ENCODE results near the gene SCARB1. TPM values are rescaled to one million over a fixed set of nuclear protein-coding genes. Genes with fewer than 3 reads are reported as not detected.
A peak's percentile ranks its signal among the peaks of the same experiment; 100 is the strongest.

Gene SCARB1
- total and polyA plus RNA-seq, 2 experiments from 2014 or later, result 2.2 to 5.2 TPM

GRCh38 chr12:124765581-124766489 lies 97.8 kb downstream of the SCARB1 start:
- H3K4me3 ChIP-seq, result no peak overlapping the region
- peak overlapping the region; percentile 66 for H3K27ac ChIP-seq
- H3K9me2 ChIP-seq (ENCODE audit: insufficient read depth), result no peaks in the 10 kb centered on the region
- H4K20me1 ChIP-seq (ENCODE audit: insufficient read depth), result no peaks in the 10 kb centered on the region
- H3K9ac ChIP-seq, result peak overlapping the region; percentile 42
- H3K4me1 ChIP-seq (ENCODE audit: insufficient read depth), result peaks cover 15% of the 10 kb centered on the region
- H3F3A ChIP-seq (ENCODE audit: insufficient read depth), result peaks cover 23% of the 10 kb centered on the region
- no peak overlapping the region for H2AFZ ChIP-seq
- in situ Hi-C loops (cut with MboI), result loop anchor here (5.0 to 10.0 kb wide), 3 partner anchors 199 to 721 kb away; partner anchors contain the start of gene NCOR2
- H3K79me2 ChIP-seq (ENCODE audit: insufficient read depth), result no peaks in the 10 kb centered on the region
- H3K27me3 ChIP-seq (replicated peaks; ENCODE audit: insufficient read depth), result no peaks in the 10 kb centered on the region
- no peaks in the 10 kb centered on the region for H3K36me3 ChIP-seq (ENCODE audit: low read depth)
- no peaks in the 10 kb centered on the region for H3K9me3 ChIP-seq (ENCODE audit: low read depth)
- DNase-seq, result peak; percentile 37
- TF ChIP-seq EZH2phosphoT487 (IDR thresholded peaks at IDR 0.05; ENCODE audit: insufficient read depth, low read depth) (no peak), EZH2 (IDR thresholded peaks at IDR 0.05; ENCODE audit: insufficient read depth, poor library complexity, severe bottlenecking) (no peak)
- H3K4me2 ChIP-seq (ENCODE audit: unreplicated experiment), result no peak overlapping the region
- 49 to 51% methylated on average over 9 of the region's 9 CpGs for WGBS, 2 experiments (ENCODE audit: low coverage in 1 of 2, low lambda C conversion rate in 2 of 2, missing lambda C conversion rate in 2 of 2)

DNA sequence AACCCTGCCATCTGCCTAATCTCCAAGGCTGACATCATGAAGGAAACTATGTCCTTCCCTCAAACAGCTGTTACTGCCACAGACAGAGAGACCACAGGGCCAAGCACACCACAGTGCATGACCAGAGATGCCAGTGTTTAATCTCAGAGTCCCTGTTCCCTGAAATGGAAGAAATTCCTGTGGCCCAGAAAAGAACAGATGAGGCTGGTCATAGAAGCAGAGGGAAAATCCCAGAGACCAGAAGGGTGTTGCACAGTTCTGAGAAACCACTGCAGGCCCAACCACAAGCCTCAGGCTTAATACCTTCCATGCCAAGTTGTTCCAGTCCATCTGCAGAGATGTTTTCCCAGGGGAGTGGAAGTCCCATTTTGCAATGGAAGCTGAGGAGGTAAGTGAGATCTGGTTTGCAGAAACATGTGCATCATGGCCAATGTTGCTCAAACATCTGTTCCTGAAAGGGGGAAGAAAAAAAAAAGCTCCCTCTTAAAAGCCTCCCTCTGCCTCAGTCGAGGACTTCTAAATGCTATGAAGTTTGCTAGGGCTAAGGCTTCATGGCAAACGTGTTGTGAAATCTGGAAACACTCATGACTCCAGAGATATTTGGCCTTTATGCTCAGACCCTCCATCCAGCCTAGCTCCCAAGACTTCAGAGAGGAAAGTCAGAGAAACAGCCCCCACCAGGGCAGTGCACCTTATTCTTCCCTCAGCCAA lies 98.6 kb downstream of the SCARB1 start:
- TF ChIP-seq EZH2phosphoT487 (IDR thresholded peaks at IDR 0.05; ENCODE audit: insufficient read depth, low read depth), result 0 out of 2 replicates have a peak, but pooled peaks have one; percentile 25
- TF ChIP-seq EZH2 (IDR thresholded peaks at IDR 0.05; ENCODE audit: insufficient read depth, poor library complexity, severe bottlenecking), result no peak
- Histone ChIP-seq H3K27ac (peak overlapping the region; percentile 66), H3K9me3 (ENCODE audit: low read depth) (no peaks in the 10 kb centered on the region), H3K4me3 (no peak overlapping the region), H3K9me2 (ENCODE audit: insufficient read depth) (no peaks in the 10 kb centered on the region), H3K36me3 (ENCODE audit: low read depth) (no peaks in the 10 kb centered on the region), H3K9ac (peak overlapping the region; percentile 42), H3K4me2 (ENCODE audit: unreplicated experiment) (no peak overlapping the region), H3K27me3 (replicated peaks; ENCODE audit: insufficient read depth) (no peaks in the 10 kb centered on the region), H3K4me1 (ENCODE audit: insufficient read depth) (peaks cover 15% of the 10 kb centered on the region), H2AFZ (no peak overlapping the region), H3F3A (ENCODE audit: insufficient read depth) (peaks cover 23% of the 10 kb centered on the region), H3K79me2 (ENCODE audit: insufficient read depth) (no peaks in the 10 kb centered on the region), H4K20me1 (ENCODE audit: insufficient read depth) (no peaks in the 10 kb centered on the region)
- 11 to 14% methylated on average over 2 of the region's 2 CpGs for WGBS, 2 experiments (ENCODE audit: low coverage in 1 of 2, low lambda C conversion rate in 2 of 2, missing lambda C conversion rate in 2 of 2)
- in situ Hi-C loops (cut with MboI), result loop anchor here (5.0 to 10.0 kb wide), 3 partner anchors 198 to 720 kb away; partner anchors contain the start of gene NCOR2
- peak; percentile 89 for DNase-seq

DNA sequence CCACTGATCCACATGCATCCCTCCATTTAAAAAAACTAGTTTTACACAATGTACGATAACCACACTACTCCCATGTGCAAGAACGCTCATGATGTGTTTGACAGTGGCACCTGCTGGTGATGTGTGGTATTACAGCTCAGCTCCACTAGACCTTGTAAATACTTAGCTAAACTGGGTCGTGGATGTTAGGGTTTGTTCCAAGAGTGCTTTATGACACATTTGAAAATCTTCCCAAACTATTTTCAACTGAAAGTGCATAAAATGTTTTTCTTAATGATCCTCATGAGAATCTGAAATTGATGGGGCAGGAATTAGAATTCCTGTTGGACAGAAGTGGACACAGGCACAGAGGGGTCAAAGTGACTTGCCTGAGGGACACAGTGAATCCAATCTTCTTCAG lies 99.2 kb downstream of the SCARB1 start:
- Histone ChIP-seq H3K4me3 (no peak overlapping the region), H3K36me3 (ENCODE audit: low read depth) (no peaks in the 10 kb centered on the region), H3K79me2 (ENCODE audit: insufficient read depth) (no peaks in the 10 kb centered on the region), H2AFZ (no peak overlapping the region), H3K27me3 (replicated peaks; ENCODE audit: insufficient read depth) (no peaks in the 10 kb centered on the region), H3F3A (ENCODE audit: insufficient read depth) (peaks cover 23% of the 10 kb centered on the region), H3K4me1 (ENCODE audit: insufficient read depth) (peaks cover 15% of the 10 kb centered on the region), H3K9ac (no peak overlapping the region), H3K4me2 (ENCODE audit: unreplicated experiment) (no peak overlapping the region), H3K9me3 (ENCODE audit: low read depth) (no peaks in the 10 kb centered on the region), H3K9me2 (ENCODE audit: insufficient read depth) (no peaks in the 10 kb centered on the region), H4K20me1 (ENCODE audit: insufficient read depth) (no peaks in the 10 kb centered on the region), H3K27ac (peak overlapping the region; percentile 66)
- peak; percentile 66 for DNase-seq
- WGBS, 2 experiments (ENCODE audit: low coverage in 1 of 2, low lambda C conversion rate in 2 of 2, missing lambda C conversion rate in 2 of 2), result 18 to 27% methylated on average over 3 of the region's 3 CpGs
- TF ChIP-seq EZH2phosphoT487 (IDR thresholded peaks at IDR 0.05; ENCODE audit: insufficient read depth, low read depth) (no peak), EZH2 (IDR thresholded peaks at IDR 0.05; ENCODE audit: insufficient read depth, poor library complexity, severe bottlenecking) (no peak)
- in situ Hi-C loops (cut with MboI), result loop anchor here (10.0 kb wide), 2 partner anchors 400 to 720 kb away; no protein-coding TSS in a partner anchor

DNA sequence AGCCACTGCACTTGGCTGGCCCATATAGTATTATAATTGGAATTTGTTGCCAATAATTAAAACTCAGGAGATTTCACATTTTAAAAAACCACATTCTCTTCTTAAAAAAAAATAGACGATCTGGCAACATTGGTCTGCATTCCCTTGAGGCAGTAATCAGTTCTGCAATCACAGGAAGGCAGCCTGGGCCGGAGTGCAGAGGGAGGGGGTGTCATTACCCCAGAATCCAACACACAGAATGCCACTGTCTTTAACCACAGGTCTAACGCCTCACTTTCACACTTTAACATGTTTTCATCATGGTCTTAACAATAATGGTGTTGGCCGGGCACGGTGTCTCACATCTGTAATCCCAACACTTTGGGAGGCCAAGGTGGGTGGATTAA lies 100.1 kb downstream of the SCARB1 start:
- 65 to 66% methylated on average over 5 of the region's 5 CpGs for WGBS, 2 experiments (ENCODE audit: low coverage in 1 of 2, low lambda C conversion rate in 2 of 2, missing lambda C conversion rate in 2 of 2)
- no peak for DNase-seq
- Histone ChIP-seq H3K36me3 (ENCODE audit: low read depth) (no peaks in the 10 kb centered on the region), H3K27ac (no peak overlapping the region), H3F3A (ENCODE audit: insufficient read depth) (peaks cover 23% of the 10 kb centered on the region), H3K27me3 (replicated peaks; ENCODE audit: insufficient read depth) (no peaks in the 10 kb centered on the region), H3K9ac (no peak overlapping the region), H3K4me3 (no peak overlapping the region), H3K4me2 (ENCODE audit: unreplicated experiment) (no peak overlapping the region), H2AFZ (no peak overlapping the region), H4K20me1 (ENCODE audit: insufficient read depth) (no peaks in the 10 kb centered on the region), H3K79me2 (ENCODE audit: insufficient read depth) (no peaks in the 10 kb centered on the region), H3K4me1 (ENCODE audit: insufficient read depth) (peaks cover 10% of the 10 kb centered on the region), H3K9me2 (ENCODE audit: insufficient read depth) (no peaks in the 10 kb centered on the region), H3K9me3 (ENCODE audit: low read depth) (no peaks in the 10 kb centered on the region)
- TF ChIP-seq EZH2 (IDR thresholded peaks at IDR 0.05; ENCODE audit: insufficient read depth, poor library complexity, severe bottlenecking), result no peak
- no peak for TF ChIP-seq EZH2phosphoT487 (IDR thresholded peaks at IDR 0.05; ENCODE audit: insufficient read depth, low read depth)
- in situ Hi-C loops (cut with MboI), result loop anchor here (10.0 kb wide), 2 partner anchors 399 to 719 kb away; no protein-coding TSS in a partner anchor
